A673 (cell line): ENCODE measurements around the gene CCN5. TPM values are rescaled to one million over a fixed set of nuclear protein-coding genes. Genes with fewer than 3 reads are reported as not detected.

Experiments
- BruUV-seq: library from RNA; stranded (reverse); fragments of 400-500 nt; replicated peaks from 2 replicates; lab custom pipeline; 2021; lab: Mats Ljungman, UMichigan
- CTCF ChIA-PET: fragments of 300-600 bp; sonication (Branson Sonifier 250); formaldehyde crosslinking; loops from one replicate; lab custom pipeline; 2022; ENCODE audit warnings: antibody characterized with exemption; lab: Charles Lee
- POLR2A ChIA-PET: fragments of 300-600 bp; sonication (Branson Sonifier 250); formaldehyde crosslinking; loops from one replicate; lab custom pipeline; 2022; ENCODE audit warnings: antibody characterized with exemption; ENCODE audit not compliant: low non-redundant PET; lab: Charles Lee
- DNase-seq: peaks from one replicate; pipeline ENCODE4 v3.0.0-alpha.2; 2015; ENCODE audit warnings: low spot score
- H3K27ac ChIP-seq: fragments of 200-600 bp; sonication (generic); 2 replicates; pipeline ENCODE4 v1.5.1; 2016; ENCODE audit warnings: mixed run types, low read depth, mild to moderate bottlenecking, mixed read lengths, antibody characterized with exemption, low read length; ENCODE audit not compliant: poor library complexity, severe bottlenecking
- H3K27me3 ChIP-seq: fragments of 200-600 bp; sonication (generic); replicated peaks from 2 replicates; pipeline ENCODE4 v1.6.1; 2017; ENCODE audit warnings: mixed run types, low read depth, mild to moderate bottlenecking, mixed read lengths, antibody characterized with exemption, low read length; ENCODE audit not compliant: insufficient read depth, poor library complexity
- H3K36me3 ChIP-seq: fragments of 200-600 bp; sonication (generic); 2 replicates; pipeline ENCODE4 v1.6.1; 2016; ENCODE audit warnings: mixed run types, mild to moderate bottlenecking, mixed read lengths, antibody characterized with exemption, low read length; ENCODE audit not compliant: insufficient read depth, poor library complexity, severe bottlenecking
- H3K4me1 ChIP-seq: fragments of 200-600 bp; sonication (generic); 2 replicates; pipeline ENCODE4 v1.6.1; 2017; ENCODE audit warnings: mixed run types, mild to moderate bottlenecking, mixed read lengths, antibody characterized with exemption, low read length; ENCODE audit not compliant: insufficient read depth, poor library complexity, severe bottlenecking
- H3K4me3 ChIP-seq: fragments of 200-600 bp; sonication (generic); 2 replicates; pipeline ENCODE4 v1.5.1; 2016; ENCODE audit warnings: low read depth, mixed run types, mild to moderate bottlenecking, mixed read lengths, low read length; ENCODE audit not compliant: poor library complexity, severe bottlenecking
- H3K9me3 ChIP-seq: fragments of 200-600 bp; sonication (generic); 2 replicates; pipeline ENCODE4 v1.6.1; 2016; ENCODE audit warnings: mixed run types, low read depth, mild to moderate bottlenecking, mixed read lengths, antibody characterized with exemption, low read length; ENCODE audit not compliant: poor library complexity, severe bottlenecking
- CTCF ChIP-seq: fragments of 300-800, 200-600 bp; sonication (generic); conservative IDR thresholded peaks from 2 replicates; pipeline ENCODE4 v1.5.1; 2017; ENCODE audit warnings: low read depth, mild to moderate bottlenecking, antibody characterized with exemption, low read length, moderate library complexity, mixed read lengths
- EZH2 ChIP-seq: fragments of 200-600 bp; sonication (generic); IDR thresholded peaks from 2 replicates; pipeline ENCODE4 v1.6.1; 2017; ENCODE audit warnings: borderline replicate concordance, low read depth, mild to moderate bottlenecking, mixed read lengths, antibody characterized with exemption, low read length; ENCODE audit not compliant: poor library complexity, severe bottlenecking
- intact Hi-C: fragments of 100-400 bp; cut with micrococcal nuclease; formaldehyde crosslinking; loops from one replicate; pipeline ENCODE4 v1.10.0; 2022; ENCODE audit not compliant: unreplicated experiment
- total RNA-seq: library from RNA; stranded (reverse); gene quantifications from 2 replicates; pipeline ENCODE4 v1.2.3, GENCODE V29; 2021

CCN5 gene
- total RNA-seq, 1 experiment from 2014 or later, result not detected

GRCh38 chr20:44683263-44684046 is 31.7 kb upstream of the CCN5 start:
- ChIA-PET POLR2A (no interaction called here), CTCF (interaction anchor here (1.0 kb wide), 1 partner anchor 17 kb away, joined by 3 read pairs; no protein-coding TSS in a partner anchor)
- Histone ChIP-seq H3K27me3 (no peaks in the 10 kb centered on the region), H3K27ac (no peak overlapping the region), H3K4me3 (no peak overlapping the region), H3K9me3 (no peaks in the 10 kb centered on the region), H3K36me3 (no peaks in the 10 kb centered on the region), H3K4me1 (no peaks in the 10 kb centered on the region)
- intact Hi-C loops, result no loop called here
- DNase-seq, result no peak
- BruUV-seq, result no TSS peak
- TF ChIP-seq EZH2 (no peak), CTCF (no peak)

GRCh38 chr20:44684047-44684967 is 30.9 kb upstream of the CCN5 start:
- intact Hi-C loops, result no loop called here
- Histone ChIP-seq H3K27me3 (no peaks in the 10 kb centered on the region), H3K4me3 (no peak overlapping the region), H3K4me1 (no peaks in the 10 kb centered on the region), H3K27ac (no peak overlapping the region), H3K9me3 (no peaks in the 10 kb centered on the region), H3K36me3 (no peaks in the 10 kb centered on the region)
- DNase-seq, result no peak
- ChIA-PET CTCF (interaction anchor here (0.6 to 1.3 kb wide), 5 partner anchors 15 to 188 kb away, joined by 3 to 10 read pairs (median 7); no protein-coding TSS in a partner anchor), POLR2A (no interaction called here)
- no TSS peak for BruUV-seq
- TF ChIP-seq EZH2, result no peak
- TF ChIP-seq CTCF, result no peak

GRCh38 chr20:44686934-44687333 is 28.2 kb upstream of the CCN5 start:
- intact Hi-C loops, result no loop called here
- CTCF ChIA-PET, result no interaction called here
- POLR2A ChIA-PET, result no interaction called here

More at GRCh38 chr20:44686934-44687333, 28.2 kb upstream of the CCN5 start:
- no peaks in the 10 kb centered on the region for H3K4me1 ChIP-seq
- H3K9me3 ChIP-seq, result no peaks in the 10 kb centered on the region
- H3K4me3 ChIP-seq, result no peak overlapping the region
- no peak overlapping the region for H3K27ac ChIP-seq
- BruUV-seq, result no TSS peak
- no peak for DNase-seq
- TF ChIP-seq CTCF (no peak), EZH2 (no peak)
- H3K36me3 ChIP-seq, result no peaks in the 10 kb centered on the region
- H3K27me3 ChIP-seq, result no peaks in the 10 kb centered on the region
